ENCODE results near the gene CARMIL1.
"Not testable (repeated sequence)": the region's sequence is repeated elsewhere in the genome, so short reads cannot be mapped to it uniquely, and the experiment has no call there.

Gene CARMIL1

GRCh38 chr6:25375125-25375524, 96.0 kb downstream of the CARMIL1 start:
- no peak for DNase-seq

- DNase-seq: no peak
Observed at GRCh38 chr6:25377664-25378063, 98.5 kb downstream of the CARMIL1 start.

DNA sequence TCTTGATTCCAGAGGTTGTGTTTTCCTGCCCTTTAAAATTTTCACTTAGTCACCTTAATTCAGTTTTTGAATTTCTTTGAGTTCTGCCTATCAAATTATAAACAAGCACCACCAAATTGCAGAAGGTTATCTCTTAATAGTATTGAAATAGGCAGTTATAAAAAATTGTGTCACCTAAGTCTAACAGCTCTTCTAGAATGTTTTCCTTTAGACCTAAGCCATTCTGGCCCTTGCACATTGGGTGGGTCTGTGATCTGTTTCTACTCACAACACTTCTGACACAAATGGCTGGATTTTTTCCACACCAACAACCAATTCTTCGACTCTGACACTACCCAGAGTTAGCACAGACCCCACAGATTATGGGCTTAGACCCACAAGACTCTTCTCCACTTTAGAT, 101.9 kb downstream of the CARMIL1 start:
- no peak for DNase-seq

DNA sequence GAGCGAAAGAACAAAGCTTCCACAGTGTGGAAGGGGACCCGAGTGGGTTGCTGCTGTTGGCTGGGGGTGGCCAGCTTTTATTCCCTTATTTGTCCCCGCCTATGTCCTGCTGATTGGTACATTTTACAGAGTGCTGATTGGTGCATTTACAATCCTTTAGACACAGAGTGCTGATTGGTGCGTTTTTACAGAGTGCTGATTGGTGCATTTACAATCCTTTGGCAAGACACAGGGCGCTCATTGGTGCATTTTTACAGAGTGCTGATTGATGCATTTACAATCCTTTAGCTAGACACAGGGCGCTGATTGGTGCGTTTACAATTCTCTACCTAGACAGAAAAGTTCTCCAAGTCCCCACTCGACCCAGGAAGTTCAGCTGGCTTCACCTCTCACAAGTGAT, 103.3 kb downstream of the CARMIL1 start:
- not testable (repeated sequence) for DNase-seq

DNA sequence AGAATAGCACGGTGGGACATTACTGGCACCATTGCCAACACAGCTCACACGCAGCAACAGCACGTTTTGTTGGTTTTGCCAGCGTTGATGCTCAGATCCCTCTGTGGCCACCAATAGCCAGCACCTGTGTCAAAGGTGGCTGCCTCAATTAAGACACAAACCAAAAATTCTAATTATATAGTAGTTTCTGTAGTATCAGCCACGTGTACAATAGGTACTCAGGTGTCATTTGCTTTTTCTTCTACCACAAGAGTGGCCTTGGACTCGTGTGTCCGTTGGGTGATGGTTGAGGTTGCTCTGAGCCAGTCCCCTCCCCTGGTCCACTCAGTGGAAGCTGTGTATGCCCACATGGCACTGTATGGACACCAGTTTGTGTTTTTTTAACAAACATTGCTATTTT, 105.1 kb downstream of the CARMIL1 start:
- no peak for DNase-seq

DNA sequence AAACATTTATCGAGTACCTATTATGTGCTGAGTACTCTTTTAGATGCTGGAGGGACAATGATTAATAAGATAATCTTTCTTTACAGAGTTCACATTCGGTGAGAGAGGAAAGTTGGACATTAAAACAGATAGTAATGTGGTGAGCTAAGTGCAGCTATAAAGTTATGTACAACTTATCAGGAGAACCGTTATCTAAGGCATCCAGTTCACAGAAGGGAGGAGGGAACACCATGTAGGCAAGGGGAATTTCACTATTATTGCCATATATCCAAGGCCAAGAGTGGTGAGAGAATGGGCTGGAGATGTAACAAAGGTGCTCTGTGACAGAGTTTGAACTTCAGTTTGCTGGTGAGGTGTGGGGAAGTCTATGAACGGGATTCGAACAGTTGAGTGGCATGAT, 105.8 kb downstream of the CARMIL1 start:
- no peak for DNase-seq

GRCh38 chr6:25387483-25387882, 108.3 kb downstream of the CARMIL1 start:
- DNase-seq: no peak

DNA sequence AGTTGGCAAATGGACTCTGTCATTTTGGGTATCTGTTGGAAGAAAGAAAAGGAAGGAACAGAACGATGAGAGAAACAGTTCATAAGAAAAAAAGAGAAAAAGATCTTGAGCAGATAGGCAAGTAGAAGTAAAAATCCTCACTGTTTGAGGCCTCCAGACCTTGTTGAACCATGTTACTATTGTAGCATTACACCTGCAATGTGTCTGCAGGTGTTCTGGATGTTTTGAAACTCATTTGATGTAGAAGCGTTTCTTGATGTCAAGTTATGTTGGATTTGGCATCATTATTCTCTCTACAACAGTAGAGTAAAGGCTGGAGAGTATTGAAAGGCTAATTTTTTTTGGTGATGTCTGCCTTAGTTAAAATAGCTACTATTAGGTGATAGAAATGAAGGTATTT, 108.7 kb downstream of the CARMIL1 start:
- DNase-seq: no peak

DNA sequence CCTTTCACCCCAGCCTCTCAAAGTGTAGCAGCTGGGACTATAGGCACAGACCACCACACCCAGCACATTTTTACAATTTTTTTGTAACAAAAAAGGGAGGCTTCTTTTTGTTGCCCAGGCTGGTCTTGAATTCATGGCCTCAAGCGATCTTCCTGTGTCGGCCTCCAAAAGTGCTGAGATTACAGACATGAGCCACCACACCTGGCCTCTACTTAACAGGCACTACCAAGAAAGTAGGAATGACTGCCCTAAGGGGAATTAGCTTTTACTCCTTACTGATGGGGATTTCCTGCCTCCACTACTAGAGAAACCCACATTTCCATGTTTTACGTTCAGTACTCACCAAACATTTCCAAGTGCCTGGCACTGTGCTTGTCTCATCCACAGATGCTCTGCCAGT, 109.6 kb downstream of the CARMIL1 start:
- no peak for DNase-seq

DNA sequence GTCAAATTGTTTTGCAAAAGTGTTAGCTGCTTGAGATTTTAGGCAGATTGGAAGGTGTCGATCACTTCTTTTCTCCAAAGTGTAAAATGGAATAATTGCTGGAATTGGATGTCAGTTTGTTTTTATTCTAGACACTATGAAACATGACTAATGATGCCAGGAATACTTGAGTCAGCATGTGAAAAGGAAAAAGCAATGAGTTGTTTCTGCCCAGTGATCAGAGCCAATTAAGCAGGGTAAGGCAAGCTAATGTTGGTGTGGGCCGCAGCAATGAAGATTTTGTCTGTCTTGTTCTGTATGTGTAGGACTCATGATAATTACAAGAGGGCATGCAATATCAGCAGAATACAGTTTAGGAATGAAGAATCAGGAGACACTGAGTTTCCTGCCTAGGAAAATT, 110.3 kb downstream of the CARMIL1 start:
- no peak for DNase-seq

GRCh38 chr6:25392372-25392771, 113.2 kb downstream of the CARMIL1 start:
- no peak for DNase-seq

DNA sequence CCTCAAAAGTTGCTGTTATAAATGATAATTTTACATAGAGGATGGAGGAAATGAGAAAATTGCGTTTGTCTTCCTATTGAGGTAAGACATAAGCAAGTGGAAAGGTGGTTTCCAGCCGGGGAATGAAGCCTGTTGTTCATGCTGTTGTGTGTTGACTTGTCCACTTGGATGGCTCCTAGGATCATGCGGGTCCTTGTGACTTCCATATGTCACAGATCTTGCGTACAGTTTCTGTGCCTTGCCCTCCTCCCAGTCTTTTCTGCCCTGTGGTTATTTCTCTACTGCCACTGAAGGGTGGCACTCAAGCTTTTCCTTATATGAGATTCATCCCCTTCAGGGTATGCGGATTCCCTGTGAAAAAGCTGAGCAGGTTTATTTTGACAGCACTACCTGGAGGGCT, 116.6 kb downstream of the CARMIL1 start:
- no peak for DNase-seq

GRCh38 chr6:25397406-25397805, 118.2 kb downstream of the CARMIL1 start:
- no peak for DNase-seq

- no peak for DNase-seq
Observed at GRCh38 chr6:25399885-25400284, 120.7 kb downstream of the CARMIL1 start.

GRCh38 chr6:25401711-25402110, 122.5 kb downstream of the CARMIL1 start:
- no peak for DNase-seq

DNA sequence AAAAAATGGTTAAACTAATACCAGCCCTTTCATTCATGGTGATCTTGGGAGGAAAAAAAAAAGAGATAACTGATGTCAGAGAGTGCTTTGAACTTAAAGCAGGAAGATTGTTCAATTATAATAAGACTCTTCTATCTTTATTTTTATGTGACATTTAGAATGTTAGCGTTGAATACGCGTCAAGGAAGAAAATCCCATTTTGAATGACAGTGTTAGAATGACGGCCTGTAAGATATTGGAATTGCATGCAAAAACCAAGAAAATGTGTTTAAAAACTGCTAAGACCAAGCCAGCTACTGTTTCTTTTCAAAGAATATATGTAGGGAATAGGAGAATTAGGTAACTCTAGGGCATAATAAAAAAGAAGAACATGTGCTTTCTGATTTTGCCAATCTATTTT, 123.0 kb downstream of the CARMIL1 start:
- no peak for DNase-seq

DNA sequence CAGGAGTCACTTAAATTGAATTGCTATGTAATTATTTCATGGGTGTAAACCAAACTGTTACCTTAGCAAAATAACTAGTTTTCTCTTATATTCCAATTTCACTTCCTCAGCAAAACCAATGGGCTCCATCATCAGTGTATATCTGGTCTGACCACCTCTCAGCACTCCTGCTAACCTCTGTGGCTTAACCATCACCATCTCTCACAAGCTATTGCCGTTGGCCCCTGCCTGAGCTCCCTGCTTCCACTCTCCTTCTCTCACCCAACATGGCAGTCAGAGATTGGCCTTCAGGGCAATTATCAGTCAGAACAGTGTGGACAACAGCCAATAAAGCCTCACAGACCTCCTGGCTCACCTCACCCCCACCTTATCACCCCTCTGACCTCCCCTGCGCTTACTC, 124.0 kb downstream of the CARMIL1 start:
- DNase-seq: no peak

DNA sequence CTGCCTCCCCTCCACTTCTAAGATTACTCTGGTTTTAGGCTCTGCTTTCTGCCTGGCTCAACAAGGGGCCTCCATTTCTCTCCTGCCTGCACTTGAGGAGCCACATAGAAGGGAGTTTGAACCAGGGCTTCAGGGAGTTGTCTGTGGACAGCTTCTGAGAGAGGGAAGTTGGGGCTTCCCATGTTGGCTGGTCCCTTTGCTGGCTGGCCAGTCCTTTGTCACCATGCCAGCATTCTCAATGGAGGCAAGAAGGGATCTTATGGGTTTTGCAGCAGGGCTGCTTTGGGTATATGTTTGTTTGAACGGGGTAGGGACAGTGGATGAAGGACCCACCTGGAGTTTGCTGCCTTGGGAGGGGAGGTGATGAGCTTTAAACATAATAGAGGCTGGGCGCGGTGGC, 124.9 kb downstream of the CARMIL1 start:
- DNase-seq: no peak

DNA sequence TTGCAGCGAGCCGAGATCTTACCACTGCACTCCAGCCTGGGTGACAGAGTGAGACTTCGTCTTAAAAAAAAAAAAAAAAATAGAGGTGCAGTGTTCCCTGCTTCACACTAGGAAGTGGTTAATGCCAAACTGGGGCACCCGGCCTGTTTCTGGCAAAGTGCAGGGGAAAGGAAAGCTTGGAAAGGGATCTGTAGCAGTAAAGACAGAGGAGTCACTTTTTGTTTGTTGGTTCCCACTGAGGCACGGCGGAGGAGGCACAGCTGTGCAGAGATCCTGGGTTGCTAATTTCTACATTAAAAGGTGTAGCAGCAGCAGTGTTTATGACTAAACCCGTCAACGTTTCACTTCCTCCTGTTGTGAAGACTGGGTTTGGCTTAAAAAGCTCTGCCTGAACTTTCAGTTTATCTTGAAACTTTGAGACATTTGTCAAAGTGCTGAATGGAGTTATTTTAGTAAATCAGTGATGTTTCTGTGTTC, 125.6 kb downstream of the CARMIL1 start:
- no peak for DNase-seq

GRCh38 chr6:25405442-25405841, 126.3 kb downstream of the CARMIL1 start:
- no peak for DNase-seq

- DNase-seq: no peak
Observed at GRCh38 chr6:25407431-25407830, 128.3 kb downstream of the CARMIL1 start.

DNA sequence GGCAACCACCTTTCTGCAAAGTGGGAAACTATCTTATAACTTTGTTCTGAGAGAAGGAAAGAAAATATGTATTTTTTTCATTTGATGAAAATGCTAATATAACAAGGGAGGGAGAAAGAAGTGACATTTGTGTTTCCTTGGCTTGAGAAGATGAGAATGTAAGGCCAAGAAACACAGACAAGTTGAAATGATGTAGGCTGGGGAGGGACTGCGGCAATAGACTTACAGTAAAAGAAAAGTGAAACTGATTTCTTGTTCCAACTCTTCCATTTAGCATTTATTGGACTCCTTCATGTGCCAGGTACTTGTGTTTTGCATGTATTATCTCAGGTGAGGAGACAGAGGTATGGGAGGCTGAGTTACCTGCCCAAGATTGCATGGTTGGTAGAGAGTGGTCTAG, 130.9 kb downstream of the CARMIL1 start:
- no peak for DNase-seq

DNA sequence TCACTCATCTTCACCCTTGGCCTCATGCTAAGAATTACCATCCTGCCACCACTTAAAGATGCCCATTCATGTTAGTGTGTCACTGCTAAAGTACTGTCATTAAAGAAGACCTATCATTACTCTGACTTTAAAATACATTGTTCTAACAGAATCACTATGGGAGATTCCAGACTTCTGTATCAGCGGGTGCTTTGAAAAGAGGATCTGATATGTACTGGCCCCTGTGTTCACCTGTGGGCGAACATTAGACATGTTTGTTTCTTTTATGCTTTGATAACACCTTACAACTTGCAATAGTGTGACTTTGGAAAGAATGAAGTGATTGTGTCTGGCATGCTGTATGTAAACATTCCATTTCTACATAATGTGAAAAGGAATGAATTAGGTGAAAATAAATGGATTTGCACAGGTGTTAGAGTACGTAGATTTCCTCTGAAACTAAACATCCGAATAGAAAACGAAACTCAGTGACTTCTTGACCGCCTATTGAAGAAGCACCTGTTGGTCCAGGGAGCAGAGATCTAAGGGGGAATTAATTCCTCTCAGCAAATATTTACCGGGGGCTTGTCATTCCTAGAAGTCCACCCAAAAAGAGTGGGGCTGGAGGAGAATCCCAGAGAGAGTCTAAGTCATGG, 132.3 kb downstream of the CARMIL1 start:
- DNase-seq: no peak

DNA sequence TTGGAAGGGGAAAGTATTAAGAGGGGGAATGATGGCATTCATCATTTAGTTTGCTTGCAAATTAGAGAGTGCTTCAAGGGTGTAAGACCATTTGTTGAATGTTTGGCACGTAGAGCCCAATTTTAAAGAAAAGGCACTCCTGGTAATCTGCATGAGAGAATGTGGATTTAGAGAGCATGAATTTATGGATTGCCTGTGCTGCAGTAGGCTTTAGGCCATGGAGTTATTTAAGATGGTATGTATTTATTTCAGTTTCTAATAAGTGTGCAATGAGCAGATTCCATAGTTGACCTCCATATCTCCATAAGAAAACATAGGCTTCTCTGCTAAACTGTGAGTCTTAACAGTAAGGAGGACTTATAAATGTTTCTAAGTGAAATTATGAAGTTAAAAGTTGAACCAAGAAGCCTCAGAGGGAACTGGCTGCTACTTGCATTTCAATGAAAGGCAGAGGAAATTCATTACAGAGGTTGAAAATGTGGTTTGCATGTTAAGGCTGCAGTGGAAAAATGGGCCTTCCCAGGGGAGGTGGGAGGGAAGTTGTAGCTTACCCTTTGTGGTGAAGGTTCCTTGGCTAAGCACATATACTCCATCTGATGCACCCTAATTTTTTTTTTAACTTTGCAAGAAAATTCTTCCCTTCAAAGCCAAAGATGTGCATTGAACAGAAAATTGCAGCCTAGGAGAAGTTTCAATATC, 134.2 kb downstream of the CARMIL1 start:
- no peak for DNase-seq

DNA sequence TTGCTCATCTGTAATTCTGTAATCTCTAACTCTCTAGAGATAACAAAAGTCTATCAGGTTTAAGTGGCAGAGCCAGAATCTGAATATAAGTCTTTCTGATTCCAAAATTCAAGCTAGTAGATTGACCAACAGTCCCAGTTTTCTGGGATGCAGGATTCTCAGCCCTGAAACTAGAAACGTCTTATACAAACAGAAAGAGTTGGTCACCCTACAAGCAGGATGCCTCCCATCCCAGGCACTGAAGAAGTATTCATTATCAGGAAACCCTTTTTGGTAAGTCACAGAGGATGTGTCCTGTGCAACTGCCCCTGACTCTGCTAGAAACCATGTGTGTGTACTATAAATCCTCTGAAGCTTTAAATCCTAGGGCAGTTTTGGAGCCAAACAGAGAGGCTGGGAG, 135.0 kb downstream of the CARMIL1 start:
- DNase-seq: no peak

Measured in 8988T (cell line).